Measurements from ENCODE around the gene COPG2.
"Not testable (repeated sequence)": the region's sequence is repeated elsewhere in the genome, so short reads cannot be mapped to it uniquely, and the experiment has no call there.

Gene COPG2

GRCh38 chr7:130566168-130566897 lies 102.2 kb downstream of the COPG2 start:
- no peak for DNase-seq (ENCODE audit: low read depth)

GRCh38 chr7:130560972-130561371 lies 107.6 kb downstream of the COPG2 start:
- no peak for DNase-seq (ENCODE audit: low read depth)

- DNase-seq (ENCODE audit: low read depth): no peak
These were observed 109.4 kb downstream of the COPG2 start for GRCh38 chr7:130559184-130559583.

GRCh38 chr7:130554481-130554880 lies 114.1 kb downstream of the COPG2 start:
- DNase-seq (ENCODE audit: low read depth): no peak

GRCh38 chr7:130553398-130554029 lies 115.0 kb downstream of the COPG2 start:
- DNase-seq (ENCODE audit: low read depth): no peak

GRCh38 chr7:130544356-130544755 lies 124.2 kb downstream of the COPG2 start:
- no peak for DNase-seq (ENCODE audit: low read depth)

GRCh38 chr7:130543487-130544010 lies 125.0 kb downstream of the COPG2 start:
- DNase-seq (ENCODE audit: low read depth): no peak

- DNase-seq (ENCODE audit: low read depth): not testable (repeated sequence)
These were observed 126.3 kb downstream of the COPG2 start for GRCh38 chr7:130542297-130542696.

GRCh38 chr7:130541287-130541686 lies 127.3 kb downstream of the COPG2 start:
- not testable (repeated sequence) for DNase-seq (ENCODE audit: low read depth)

- not testable (repeated sequence) for DNase-seq (ENCODE audit: low read depth)
These were observed 130.7 kb downstream of the COPG2 start for GRCh38 chr7:130537894-130538293.

GRCh38 chr7:130529417-130529816 lies 139.1 kb downstream of the COPG2 start:
- no peak for DNase-seq (ENCODE audit: low read depth)

GRCh38 chr7:130527752-130528355 lies 140.7 kb downstream of the COPG2 start:
- DNase-seq (ENCODE audit: low read depth): not testable (repeated sequence)

- DNase-seq (ENCODE audit: low read depth): no peak
These were observed 143.9 kb downstream of the COPG2 start for GRCh38 chr7:130524628-130525027.

- DNase-seq (ENCODE audit: low read depth): not testable (repeated sequence)
These were observed 144.9 kb downstream of the COPG2 start for GRCh38 chr7:130523519-130524125.

GRCh38 chr7:130521258-130521951 lies 147.1 kb downstream of the COPG2 start:
- no peak for DNase-seq (ENCODE audit: low read depth)

GRCh38 chr7:130515315-130516040 lies 153.1 kb downstream of the COPG2 start:
- DNase-seq (ENCODE audit: low read depth): no peak

GRCh38 chr7:130513447-130513846 lies 155.1 kb downstream of the COPG2 start:
- DNase-seq (ENCODE audit: low read depth): no peak

GRCh38 chr7:130512038-130512437 lies 156.5 kb downstream of the COPG2 start:
- DNase-seq (ENCODE audit: low read depth): not testable (repeated sequence)

- DNase-seq (ENCODE audit: low read depth): no peak
These were observed 162.2 kb downstream of the COPG2 start for GRCh38 chr7:130506358-130506757.

GRCh38 chr7:130505753-130506152 lies 162.8 kb downstream of the COPG2 start:
- DNase-seq (ENCODE audit: low read depth): no peak

GRCh38 chr7:130500910-130501309 lies 167.6 kb downstream of the COPG2 start:
- DNase-seq (ENCODE audit: low read depth): no peak
